ENCODE results near the gene ZG16.
A peak's percentile ranks its signal among the peaks of the same experiment; 100 is the strongest.

DNA sequence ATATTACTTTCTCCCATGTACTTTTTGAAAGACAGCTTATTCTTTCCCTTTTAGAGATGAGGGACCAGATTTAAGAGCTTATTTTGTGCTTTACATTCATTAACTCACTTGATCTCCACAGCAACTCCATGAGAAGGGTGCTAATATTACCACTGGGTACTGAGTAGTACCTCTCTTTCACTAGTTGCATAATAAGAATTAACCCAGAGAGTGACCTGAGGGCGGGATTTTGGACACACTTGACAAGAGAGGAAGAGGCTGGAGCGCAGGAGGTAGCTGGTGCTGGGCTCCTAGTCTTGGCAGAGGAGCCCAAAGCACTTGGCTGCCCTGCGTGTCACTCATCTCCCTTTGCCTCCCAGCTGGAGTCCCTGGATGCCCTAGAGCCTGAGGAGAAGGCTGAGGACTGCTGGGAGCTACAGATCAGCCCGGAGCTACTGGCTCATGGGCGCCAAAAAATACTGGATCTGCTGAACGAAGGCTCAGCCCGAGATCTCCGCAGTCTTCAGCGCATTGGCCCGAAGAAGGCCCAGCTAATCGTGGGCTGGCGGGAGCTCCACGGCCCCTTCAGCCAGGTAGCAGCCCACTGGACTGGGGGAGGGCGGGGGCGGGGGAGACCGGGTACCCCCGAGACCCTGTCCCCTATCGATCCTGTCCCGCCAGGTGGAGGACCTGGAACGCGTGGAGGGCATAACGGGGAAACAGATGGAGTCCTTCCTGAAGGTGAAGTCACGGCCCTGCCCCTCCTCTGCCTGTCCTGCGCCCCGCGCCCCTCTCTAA lies 26.6 kb downstream of the ZG16 start:
- TF ChIP-seq, protein P1, sequence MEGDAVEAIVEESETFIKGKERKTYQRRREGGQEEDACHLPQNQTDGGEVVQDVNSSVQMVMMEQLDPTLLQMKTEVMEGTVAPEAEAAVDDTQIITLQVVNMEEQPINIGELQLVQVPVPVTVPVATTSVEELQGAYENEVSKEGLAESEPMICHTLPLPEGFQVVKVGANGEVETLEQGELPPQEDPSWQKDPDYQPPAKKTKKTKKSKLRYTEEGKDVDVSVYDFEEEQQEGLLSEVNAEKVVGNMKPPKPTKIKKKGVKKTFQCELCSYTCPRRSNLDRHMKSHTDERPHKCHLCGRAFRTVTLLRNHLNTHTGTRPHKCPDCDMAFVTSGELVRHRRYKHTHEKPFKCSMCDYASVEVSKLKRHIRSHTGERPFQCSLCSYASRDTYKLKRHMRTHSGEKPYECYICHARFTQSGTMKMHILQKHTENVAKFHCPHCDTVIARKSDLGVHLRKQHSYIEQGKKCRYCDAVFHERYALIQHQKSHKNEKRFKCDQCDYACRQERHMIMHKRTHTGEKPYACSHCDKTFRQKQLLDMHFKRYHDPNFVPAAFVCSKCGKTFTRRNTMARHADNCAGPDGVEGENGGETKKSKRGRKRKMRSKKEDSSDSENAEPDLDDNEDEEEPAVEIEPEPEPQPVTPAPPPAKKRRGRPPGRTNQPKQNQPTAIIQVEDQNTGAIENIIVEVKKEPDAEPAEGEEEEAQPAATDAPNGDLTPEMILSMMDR (IDR thresholded peaks at IDR 0.05), result no peak
- TF ChIP-seq POLR2AphosphoS5 (IDR thresholded peaks at IDR 0.05), result peak; percentile 49
- peak; percentile 44 for TF ChIP-seq POLR2A (IDR thresholded peaks at IDR 0.05)
- TF ChIP-seq EP300 (IDR thresholded peaks at IDR 0.05), result no peak
